SK-N-SH treated with all-trans-retinoic acid at 6 μM for 48 hours (cell line): Measurements from ENCODE around the gene DLG2.

ENCODE experiments used
- ARNTL ChIP-seq: fragments of 450-650 bp; formaldehyde crosslinking; IDR thresholded peaks from 2 replicates; pipeline ENCODE4 v1.5.0; 2020; ENCODE audit warnings: low read depth, mild to moderate bottlenecking, moderate library complexity, borderline replicate concordance
- CSDC2 ChIP-seq: fragments of 250-450 bp; sonication (Bioruptor Pico); IDR thresholded peaks from 2 replicates; pipeline ENCODE4 v1.5.0; 2020; ENCODE audit warnings: mild to moderate bottlenecking, moderate library complexity
- TCF4 ChIP-seq: fragments of 250-450 bp; sonication (Bioruptor Pico); IDR thresholded peaks from 2 replicates; pipeline ENCODE4 v1.8.0; 2021; ENCODE audit warnings: mild to moderate bottlenecking, moderate library complexity, borderline replicate concordance
- ZNF8 ChIP-seq: fragments of 450-650 bp; formaldehyde crosslinking; IDR thresholded peaks from 2 replicates; pipeline ENCODE4 v1.5.0; 2020; ENCODE audit warnings: mild to moderate bottlenecking, moderate library complexity
- TF ChIP-seq, protein P1 (sequence below): fragments of 250-450 bp; sonication (Bioruptor Pico); IDR thresholded peaks from 2 replicates; pipeline ENCODE4 v1.8.0; 2020; ENCODE audit warnings: mild to moderate bottlenecking, moderate library complexity, borderline replicate concordance

DNA sequence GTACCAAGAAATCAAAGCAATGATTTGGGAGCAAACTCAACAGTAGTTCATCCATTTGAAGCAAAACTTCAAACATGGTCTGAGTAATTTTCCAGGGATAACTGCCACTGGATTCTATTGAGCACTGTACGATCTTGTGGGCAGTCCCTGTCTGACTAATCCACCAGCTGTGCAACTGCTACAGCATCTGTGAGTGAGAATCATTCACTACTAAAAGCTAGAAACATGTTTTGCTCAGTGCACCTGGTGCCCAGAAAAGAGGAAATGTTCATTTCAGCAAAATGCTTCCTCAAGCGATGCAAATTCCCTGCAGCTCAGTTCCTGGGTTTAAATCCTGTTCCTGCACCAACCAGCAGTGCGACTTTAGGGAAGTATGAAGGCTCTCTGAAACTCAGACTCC lies 1077.9 kb downstream of the DLG2 start:
- no peak for TF ChIP-seq CSDC2 (CRISPR knock-in tag)
- TF ChIP-seq TCF4: no peak
- no peak for TF ChIP-seq ZNF8 (CRISPR knock-in tag)
- TF ChIP-seq, protein P1, sequence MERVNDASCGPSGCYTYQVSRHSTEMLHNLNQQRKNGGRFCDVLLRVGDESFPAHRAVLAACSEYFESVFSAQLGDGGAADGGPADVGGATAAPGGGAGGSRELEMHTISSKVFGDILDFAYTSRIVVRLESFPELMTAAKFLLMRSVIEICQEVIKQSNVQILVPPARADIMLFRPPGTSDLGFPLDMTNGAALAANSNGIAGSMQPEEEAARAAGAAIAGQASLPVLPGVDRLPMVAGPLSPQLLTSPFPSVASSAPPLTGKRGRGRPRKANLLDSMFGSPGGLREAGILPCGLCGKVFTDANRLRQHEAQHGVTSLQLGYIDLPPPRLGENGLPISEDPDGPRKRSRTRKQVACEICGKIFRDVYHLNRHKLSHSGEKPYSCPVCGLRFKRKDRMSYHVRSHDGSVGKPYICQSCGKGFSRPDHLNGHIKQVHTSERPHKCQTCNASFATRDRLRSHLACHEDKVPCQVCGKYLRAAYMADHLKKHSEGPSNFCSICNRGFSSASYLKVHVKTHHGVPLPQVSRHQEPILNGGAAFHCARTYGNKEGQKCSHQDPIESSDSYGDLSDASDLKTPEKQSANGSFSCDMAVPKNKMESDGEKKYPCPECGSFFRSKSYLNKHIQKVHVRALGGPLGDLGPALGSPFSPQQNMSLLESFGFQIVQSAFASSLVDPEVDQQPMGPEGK: no peak
- no peak for TF ChIP-seq ARNTL (CRISPR knock-in tag)
